ENCODE results near the gene PNPLA1.

Gene PNPLA1

GRCh38 chr6:36277946-36278470 lies 8.1 kb downstream of the PNPLA1 start:
- H3K79me2 ChIP-seq (ENCODE audit: control insufficient read depth, low read length): no peaks in the 10 kb centered on the region
- H4K20me1 ChIP-seq (ENCODE audit: control insufficient read depth, insufficient read depth, low read depth, low read length): no peaks in the 10 kb centered on the region
- no peak overlapping the region for H3K27ac ChIP-seq (ENCODE audit: low read depth, low read length)
- peaks cover 41% of the 10 kb centered on the region for H3K27me3 ChIP-seq (ENCODE audit: control insufficient read depth, low read length)
- H3K4me2 ChIP-seq (ENCODE audit: low read length): no peak overlapping the region
- no peak overlapping the region for H3K4me3 ChIP-seq (ENCODE audit: low read length)
- TF ChIP-seq, protein P1, sequence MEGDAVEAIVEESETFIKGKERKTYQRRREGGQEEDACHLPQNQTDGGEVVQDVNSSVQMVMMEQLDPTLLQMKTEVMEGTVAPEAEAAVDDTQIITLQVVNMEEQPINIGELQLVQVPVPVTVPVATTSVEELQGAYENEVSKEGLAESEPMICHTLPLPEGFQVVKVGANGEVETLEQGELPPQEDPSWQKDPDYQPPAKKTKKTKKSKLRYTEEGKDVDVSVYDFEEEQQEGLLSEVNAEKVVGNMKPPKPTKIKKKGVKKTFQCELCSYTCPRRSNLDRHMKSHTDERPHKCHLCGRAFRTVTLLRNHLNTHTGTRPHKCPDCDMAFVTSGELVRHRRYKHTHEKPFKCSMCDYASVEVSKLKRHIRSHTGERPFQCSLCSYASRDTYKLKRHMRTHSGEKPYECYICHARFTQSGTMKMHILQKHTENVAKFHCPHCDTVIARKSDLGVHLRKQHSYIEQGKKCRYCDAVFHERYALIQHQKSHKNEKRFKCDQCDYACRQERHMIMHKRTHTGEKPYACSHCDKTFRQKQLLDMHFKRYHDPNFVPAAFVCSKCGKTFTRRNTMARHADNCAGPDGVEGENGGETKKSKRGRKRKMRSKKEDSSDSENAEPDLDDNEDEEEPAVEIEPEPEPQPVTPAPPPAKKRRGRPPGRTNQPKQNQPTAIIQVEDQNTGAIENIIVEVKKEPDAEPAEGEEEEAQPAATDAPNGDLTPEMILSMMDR (IDR thresholded peaks at IDR 0.05; ENCODE audit: low read depth, low read length, poor library complexity, severe bottlenecking): no peak
- no peak for TF ChIP-seq EZH2phosphoT487 (IDR thresholded peaks at IDR 0.05; ENCODE audit: borderline replicate concordance, low read length)
- no peaks in the 10 kb centered on the region for H3K9me3 ChIP-seq (ENCODE audit: control insufficient read depth, insufficient read depth, low read length)
- no peaks in the 10 kb centered on the region for H3K36me3 ChIP-seq (ENCODE audit: control insufficient read depth, low read length)
- H3K4me1 ChIP-seq (ENCODE audit: control insufficient read depth, low read length): no peaks in the 10 kb centered on the region
- no peaks in the 10 kb centered on the region for H3F3A ChIP-seq (ENCODE audit: control insufficient read depth, insufficient read depth)
- H3K9me2 ChIP-seq (replicated peaks; ENCODE audit: control insufficient read depth, low read length): no peaks in the 10 kb centered on the region

- H3K27me3 ChIP-seq (ENCODE audit: control insufficient read depth, low read length): peaks cover 44% of the 10 kb centered on the region
- H3K9me2 ChIP-seq (replicated peaks; ENCODE audit: control insufficient read depth, low read length): no peaks in the 10 kb centered on the region
- no peaks in the 10 kb centered on the region for H3K79me2 ChIP-seq (ENCODE audit: control insufficient read depth, low read length)
- H3K4me3 ChIP-seq (ENCODE audit: low read length): no peak overlapping the region
- no peak overlapping the region for H3K27ac ChIP-seq (ENCODE audit: low read depth, low read length)
- H3K4me2 ChIP-seq (ENCODE audit: low read length): no peak overlapping the region
- H3K4me1 ChIP-seq (ENCODE audit: control insufficient read depth, low read length): no peaks in the 10 kb centered on the region
- no peaks in the 10 kb centered on the region for H3F3A ChIP-seq (ENCODE audit: control insufficient read depth, insufficient read depth)
- H3K36me3 ChIP-seq (ENCODE audit: control insufficient read depth, low read length): no peaks in the 10 kb centered on the region
- TF ChIP-seq, protein P1 (IDR thresholded peaks at IDR 0.05; ENCODE audit: low read depth, low read length, poor library complexity, severe bottlenecking): no peak
- TF ChIP-seq EZH2phosphoT487 (IDR thresholded peaks at IDR 0.05; ENCODE audit: borderline replicate concordance, low read length): no peak
- no peaks in the 10 kb centered on the region for H4K20me1 ChIP-seq (ENCODE audit: control insufficient read depth, insufficient read depth, low read depth, low read length)
- no peaks in the 10 kb centered on the region for H3K9me3 ChIP-seq (ENCODE audit: control insufficient read depth, insufficient read depth, low read length)
Observed at GRCh38 chr6:36280467-36280866, 10.6 kb downstream of the PNPLA1 start.

- Histone ChIP-seq H3K27ac (ENCODE audit: low read depth, low read length) (no peak overlapping the region), H4K20me1 (ENCODE audit: control insufficient read depth, insufficient read depth, low read depth, low read length) (no peaks in the 10 kb centered on the region), H3K9me2 (replicated peaks; ENCODE audit: control insufficient read depth, low read length) (no peaks in the 10 kb centered on the region), H3K9me3 (ENCODE audit: control insufficient read depth, insufficient read depth, low read length) (no peaks in the 10 kb centered on the region), H3K4me3 (ENCODE audit: low read length) (no peak overlapping the region), H3K4me1 (ENCODE audit: control insufficient read depth, low read length) (no peaks in the 10 kb centered on the region), H3K4me2 (ENCODE audit: low read length) (no peak overlapping the region), H3F3A (ENCODE audit: control insufficient read depth, insufficient read depth) (no peaks in the 10 kb centered on the region), H3K79me2 (ENCODE audit: control insufficient read depth, low read length) (no peaks in the 10 kb centered on the region), H3K27me3 (ENCODE audit: control insufficient read depth, low read length) (peaks cover 48% of the 10 kb centered on the region), H3K36me3 (ENCODE audit: control insufficient read depth, low read length) (no peaks in the 10 kb centered on the region)
- TF ChIP-seq, protein P1 (IDR thresholded peaks at IDR 0.05; ENCODE audit: low read depth, low read length, poor library complexity, severe bottlenecking): no peak
- TF ChIP-seq EZH2phosphoT487 (IDR thresholded peaks at IDR 0.05; ENCODE audit: borderline replicate concordance, low read length): no peak
Observed at GRCh38 chr6:36280983-36281382, 11.1 kb downstream of the PNPLA1 start.
